GM12864 (cell line): Measurements from ENCODE around the gene SKOR2.

Experiments used
- DNase-seq: peaks from one replicate; pipeline ENCODE4 v3.0.0-alpha.2; 2011; ENCODE audit warnings: low read depth
- H3K4me3 ChIP-seq: 2 replicates; pipeline ENCODE4 v1.5.1; 2011; ENCODE audit warnings: mild to moderate bottlenecking, low read depth, low read length, control low read depth
- TF ChIP-seq, protein P1 (sequence below): IDR thresholded peaks from 2 replicates; pipeline ENCODE4 v1.5.1; 2011; ENCODE audit warnings: low read depth, mild to moderate bottlenecking, moderate library complexity, low read length, control low read depth, inconsistent platforms; ENCODE audit errors: missing control alignments

The SKOR2 gene

DNA sequence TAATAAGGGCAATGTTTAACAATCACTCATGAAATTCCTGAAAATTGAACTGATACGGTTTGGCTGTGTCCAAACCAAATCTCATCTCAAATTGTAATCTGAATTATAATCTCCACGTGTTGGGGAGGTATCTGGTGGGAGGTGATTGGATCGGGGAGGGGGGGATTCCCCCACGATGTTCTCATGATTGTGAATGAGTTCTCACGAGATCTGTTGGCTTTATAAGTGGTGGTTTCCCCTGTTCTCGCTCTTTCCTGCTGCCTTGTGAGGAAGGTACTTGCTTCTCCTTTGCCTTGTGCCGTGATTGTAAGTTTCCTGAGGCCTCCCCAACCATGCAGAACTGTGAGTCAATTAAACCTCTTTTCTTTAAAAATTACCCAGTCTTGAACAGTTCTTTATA is 34.0 kb upstream of the SKOR2 start:
- DNase-seq = no peak
- no peak overlapping the region for H3K4me3 ChIP-seq
- TF ChIP-seq, protein P1, sequence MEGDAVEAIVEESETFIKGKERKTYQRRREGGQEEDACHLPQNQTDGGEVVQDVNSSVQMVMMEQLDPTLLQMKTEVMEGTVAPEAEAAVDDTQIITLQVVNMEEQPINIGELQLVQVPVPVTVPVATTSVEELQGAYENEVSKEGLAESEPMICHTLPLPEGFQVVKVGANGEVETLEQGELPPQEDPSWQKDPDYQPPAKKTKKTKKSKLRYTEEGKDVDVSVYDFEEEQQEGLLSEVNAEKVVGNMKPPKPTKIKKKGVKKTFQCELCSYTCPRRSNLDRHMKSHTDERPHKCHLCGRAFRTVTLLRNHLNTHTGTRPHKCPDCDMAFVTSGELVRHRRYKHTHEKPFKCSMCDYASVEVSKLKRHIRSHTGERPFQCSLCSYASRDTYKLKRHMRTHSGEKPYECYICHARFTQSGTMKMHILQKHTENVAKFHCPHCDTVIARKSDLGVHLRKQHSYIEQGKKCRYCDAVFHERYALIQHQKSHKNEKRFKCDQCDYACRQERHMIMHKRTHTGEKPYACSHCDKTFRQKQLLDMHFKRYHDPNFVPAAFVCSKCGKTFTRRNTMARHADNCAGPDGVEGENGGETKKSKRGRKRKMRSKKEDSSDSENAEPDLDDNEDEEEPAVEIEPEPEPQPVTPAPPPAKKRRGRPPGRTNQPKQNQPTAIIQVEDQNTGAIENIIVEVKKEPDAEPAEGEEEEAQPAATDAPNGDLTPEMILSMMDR = no peak

- no peak for DNase-seq
- TF ChIP-seq, protein P1 = no peak
- no peak overlapping the region for H3K4me3 ChIP-seq
Measured at GRCh38 chr18:47284721-47285395, 33.4 kb upstream of the SKOR2 start.

DNA sequence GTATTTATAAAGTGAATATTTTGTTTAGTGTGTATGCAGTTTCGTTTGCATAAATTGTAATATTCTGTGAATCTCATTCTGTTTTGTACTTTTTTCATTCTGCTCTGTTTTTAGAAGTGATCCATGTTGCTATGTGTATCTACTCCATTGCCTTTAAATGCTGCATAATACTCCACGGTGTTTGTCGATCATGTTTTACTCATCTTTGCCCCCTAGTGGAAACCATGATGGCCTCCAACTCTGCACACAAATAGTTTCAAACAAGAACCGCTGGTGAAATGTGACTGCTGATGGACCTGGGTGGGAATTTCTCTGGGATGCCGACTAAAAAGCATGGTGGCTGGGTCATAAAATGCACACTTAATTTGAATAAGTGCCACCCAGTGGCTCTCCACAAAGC is 32.0 kb upstream of the SKOR2 start:
- TF ChIP-seq, protein P1 = peak; percentile 60
- DNase-seq = no peak
- no peak overlapping the region for H3K4me3 ChIP-seq

- DNase-seq = no peak
- TF ChIP-seq, protein P1 = no peak
- H3K4me3 ChIP-seq = no peak overlapping the region
Measured at GRCh38 chr18:47280121-47280520, 28.7 kb upstream of the SKOR2 start.

- no peak for DNase-seq
- no peak overlapping the region for H3K4me3 ChIP-seq
- TF ChIP-seq, protein P1 = no peak
Measured at GRCh38 chr18:47274961-47275360, 23.5 kb upstream of the SKOR2 start.

GRCh38 chr18:47265197-47265596 is 13.7 kb upstream of the SKOR2 start:
- no peak for DNase-seq
- no peak overlapping the region for H3K4me3 ChIP-seq
- TF ChIP-seq, protein P1 = no peak

- H3K4me3 ChIP-seq = no peak overlapping the region
- TF ChIP-seq, protein P1 = no peak
- DNase-seq = no peak
Measured at GRCh38 chr18:47264308-47264700, 12.8 kb upstream of the SKOR2 start.
